Ovary (tissue), 9 donors: Measurements from ENCODE around the gene ATXN1. TPM values are rescaled to one million over a fixed set of nuclear protein-coding genes. Genes with fewer than 3 reads are reported as not detected.

ENCODE experiments used
- DNase-seq, 5 donors: peaks; one replicate each; pipeline ENCODE4 v3.0.0-alpha.2; 2019 to 2020
- H3K27ac ChIP-seq, 2 donors: fragments of 200-600 bp; one replicate each; pipeline versions ENCODE4 v1.5.1 to v1.8.0; 2019 to 2022
- H3K27me3 ChIP-seq: fragments of 200-600 bp; one replicate; pipeline ENCODE4 v1.8.0; 2022
- H3K36me3 ChIP-seq: fragments of 200-600 bp; sonication (generic); one replicate; pipeline ENCODE4 v1.5.1; 2019
- H3K4me1 ChIP-seq: one replicate; pipeline ENCODE4 v1.8.1; 2013; ENCODE audit warnings: mild to moderate bottlenecking, moderate library complexity; ENCODE audit not compliant: insufficient read depth
- H3K4me3 ChIP-seq: fragments of 200-600 bp; sonication (generic); one replicate; pipeline ENCODE4 v1.5.1; 2017
- H3K9me3 ChIP-seq, 2 donors: fragments of 200-600 bp in 1 of 2; sonication (generic) in 1 of 2; one replicate each; pipeline versions ENCODE4 v1.5.1 to v1.8.1; 2013 to 2019; ENCODE audit warnings: mild to moderate bottlenecking in 1 of 2, moderate library complexity in 1 of 2
- CTCF ChIP-seq, 3 donors: fragments of 450-650 bp in 2 of 3; fragments of 200-600 bp in 1 of 3; IDR thresholded peaks; one replicate each; pipeline versions ENCODE4 v1.5.1 to v1.8.0; 2016 to 2022; ENCODE audit warnings: antibody characterized with exemption in 3 of 3, mild to moderate bottlenecking in 1 of 3
- EP300 ChIP-seq: sonication (generic); formaldehyde crosslinking; IDR thresholded peaks from one replicate; pipeline ENCODE4 v1.6.1; 2017; ENCODE audit warnings: antibody characterized with exemption
- POLR2A ChIP-seq: fragments of 450-650 bp; IDR thresholded peaks from one replicate; pipeline ENCODE4 v1.6.1; 2017; ENCODE audit warnings: antibody characterized with exemption, mild to moderate bottlenecking, moderate library complexity
- WGBS, 3 donors: extraction: QIAGEN DNeasy Blood & Tissue Kit in 1 of 3; methylation state at CpG; one replicate each; pipeline versions ENCODE4 v1.1.5 to v1.1.7; 2013 to 2017; 5-methylcytosine and 5-hydroxymethylcytosine counted together
- intact Hi-C, 4 donors: fragments of 100-400 bp; cut with DNase I; formaldehyde crosslinking; loops; one replicate each; pipeline versions ENCODE4 v1.11.0 to v1.15.1; 2022 to 2023
- polyA plus RNA-seq, 2 donors: library from polyadenylated mRNA; stranded (reverse); fragments of 200-250 nt in 1 of 2; fragments of 350-450 nt in 1 of 2; fragmentation: Illumina TruSeq in 1 of 2; extraction: RNeasy Lipid Tissue Mini Kit (QIAGEN cat#74804) in 1 of 2; gene quantifications; one replicate each; pipeline ENCODE4 v1.2.3, GENCODE V29; 2013 to 2014
- total RNA-seq, 7 donors: library from RNA; depleted of rRNA in 2 of 7; stranded (reverse); fragments of >200 nt in 2 of 7; fragmentation: NEBNext Ultra II Directional in 3 of 7; extraction: Animal tissue kit (Norgen Biotek cat#: 25700) in 3 of 7; gene quantifications; one replicate each; pipeline versions ENCODE4 v1.1.0 to v1.2.4, GENCODE V29; 2016 to 2023
- donor health status: DM: no; HTN: no; CAD: no; lungs with moderate emphysema.
- donor health status: DM: no; HTN: no; CAD: no.
- donor health status: Bipolar disorder and iron deficiency.
- donor health status: DM: yes; HTN: yes; CAD: no.
- donor health status: DM: no; HTN: no; CAD: no.
- donor health status: DM: yes; HTN: yes; CAD: no.

ATXN1 gene
- total and polyA plus RNA-seq, 9 donors = 7.3 to 38.2 (median 30.4) TPM

DNA sequence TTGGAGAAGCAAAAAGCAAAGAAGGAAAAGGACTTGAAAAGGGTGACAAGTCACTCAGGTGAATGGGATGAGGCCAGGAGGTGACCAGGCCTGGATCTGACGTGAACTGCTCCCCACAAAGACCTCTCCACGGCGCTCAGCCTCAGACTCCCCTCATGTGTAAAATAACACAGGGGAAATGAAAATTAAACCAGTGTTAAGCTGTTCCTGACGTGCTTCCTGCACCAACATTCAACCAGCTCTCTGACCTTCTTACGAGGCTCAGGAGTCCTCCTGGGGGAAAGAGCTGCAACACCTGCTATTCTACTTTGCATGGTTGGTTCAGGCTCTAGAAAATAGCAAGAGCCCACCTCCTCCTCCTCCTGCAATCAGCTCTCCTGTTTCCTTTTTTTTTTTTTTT is 256.7 kb downstream of the ATXN1 start:
- no peak for DNase-seq
- Histone ChIP-seq H3K27me3 (no peaks in the 10 kb centered on the region), H3K27ac (no peak overlapping the region), H3K4me3 (no peak overlapping the region), H3K9me3 (no peaks in the 10 kb centered on the region), H3K4me1 (peaks cover 2% of the 10 kb centered on the region), H3K36me3 (no peaks in the 10 kb centered on the region)
- WGBS, 3 donors = 87 to 91% (median 89%) methylated on average over 5 of the region's 5 CpGs
- intact Hi-C loops = no loop called here
- TF ChIP-seq POLR2A (no peak), CTCF (IDR thresholded peaks at IDR 0.05) (no peak), EP300 (no peak)

GRCh38 chr6:16503970-16504415 is 257.3 kb downstream of the ATXN1 start:
- H3K27ac ChIP-seq = no peak overlapping the region
- 78 to 91% (median 83%) methylated on average over 2 of the region's 2 CpGs for WGBS, 3 donors
- peaks cover 2% of the 10 kb centered on the region for H3K4me1 ChIP-seq
- intact Hi-C loops = no loop called here
- TF ChIP-seq EP300 = no peak
- no peak for TF ChIP-seq CTCF (IDR thresholded peaks at IDR 0.05)
- TF ChIP-seq POLR2A = no peak
- H3K9me3 ChIP-seq = no peaks in the 10 kb centered on the region
- no peaks in the 10 kb centered on the region for H3K27me3 ChIP-seq
- no peak overlapping the region for H3K4me3 ChIP-seq
- no peak for DNase-seq
- H3K36me3 ChIP-seq = no peaks in the 10 kb centered on the region

DNA sequence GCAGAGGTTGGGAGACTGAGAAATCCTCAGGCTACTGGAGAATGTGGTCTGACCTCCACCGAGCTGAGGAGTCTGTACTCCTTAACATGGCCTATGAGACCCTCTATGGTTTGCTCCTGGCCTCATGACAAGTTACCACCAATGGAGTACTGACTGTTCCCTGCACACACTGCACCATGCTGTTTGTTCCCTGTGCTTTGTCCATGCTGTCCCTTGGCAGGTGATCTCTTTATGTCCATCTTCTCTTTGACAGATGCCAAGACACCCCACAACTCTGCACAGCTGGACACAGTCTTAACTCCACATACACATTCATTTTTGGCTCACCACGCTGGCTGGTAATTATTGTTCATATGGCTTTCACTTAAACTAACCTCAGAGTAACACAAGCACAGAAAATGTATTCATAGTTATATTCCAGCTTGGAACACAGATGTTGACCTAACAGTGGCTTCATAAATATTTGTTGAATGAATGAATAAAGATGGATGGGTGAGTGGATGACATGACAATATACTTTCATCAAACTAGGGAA is 258.0 kb downstream of the ATXN1 start:
- 87 to 99% (median 90%) methylated on average over 2 of the region's 2 CpGs for WGBS, 3 donors
- H3K27ac ChIP-seq = no peak overlapping the region
- intact Hi-C loops = no loop called here
- no peak for DNase-seq
- TF ChIP-seq EP300 (no peak), POLR2A (no peak), CTCF (IDR thresholded peaks at IDR 0.05) (no peak)
- no peaks in the 10 kb centered on the region for H3K9me3 ChIP-seq
- peaks cover 2% of the 10 kb centered on the region for H3K4me1 ChIP-seq
- H3K4me3 ChIP-seq = no peak overlapping the region
- H3K36me3 ChIP-seq = no peaks in the 10 kb centered on the region
- H3K27me3 ChIP-seq = no peaks in the 10 kb centered on the region

DNA sequence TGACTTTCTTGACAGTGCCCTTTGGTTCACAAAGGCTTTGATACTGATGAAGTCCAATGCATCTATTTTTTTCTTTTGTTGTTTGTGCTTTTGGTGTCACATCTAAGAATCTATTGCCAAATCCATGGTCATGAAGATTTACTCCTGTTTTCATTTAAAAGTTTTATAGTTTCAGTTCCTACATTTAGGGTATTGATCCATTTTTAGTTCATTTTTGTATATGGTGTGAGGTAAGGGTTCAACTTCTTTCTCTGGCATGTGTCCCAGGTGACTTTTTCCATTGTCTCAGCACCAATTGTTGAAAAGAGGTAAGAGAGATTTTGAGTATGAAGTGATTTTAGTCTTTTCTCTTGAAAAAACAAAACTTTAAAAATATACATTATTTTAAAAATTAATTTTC is 262.3 kb downstream of the ATXN1 start:
- Histone ChIP-seq H3K4me3 (no peak overlapping the region), H3K36me3 (no peaks in the 10 kb centered on the region), H3K4me1 (peaks cover 6% of the 10 kb centered on the region), H3K27me3 (no peaks in the 10 kb centered on the region), H3K27ac (no peak overlapping the region), H3K9me3 (no peaks in the 10 kb centered on the region)
- no peak for TF ChIP-seq POLR2A
- no peak for TF ChIP-seq EP300
- no peak for TF ChIP-seq CTCF (IDR thresholded peaks at IDR 0.05)
- intact Hi-C loops = no loop called here
- no peak for DNase-seq
